Stimulated activated CD4-positive, alpha-beta T cell treated with anti-CD3 and anti-CD28 coated beads, Interleukin-1b, Interleukin-23, amount 100 ng/mL, for 1 hour (primary cell): ENCODE measurements around the gene MORC3.
"Not testable (repeated sequence)": the region's sequence is repeated elsewhere in the genome, so short reads cannot be mapped to it uniquely, and the experiment has no call there.

ENCODE experiments used
- DNase-seq, 2 donors: peaks; one replicate each; pipeline ENCODE4 v3.0.0-alpha.2; 2020; ENCODE audit warnings: low read depth in 2 of 2

The MORC3 gene

DNA sequence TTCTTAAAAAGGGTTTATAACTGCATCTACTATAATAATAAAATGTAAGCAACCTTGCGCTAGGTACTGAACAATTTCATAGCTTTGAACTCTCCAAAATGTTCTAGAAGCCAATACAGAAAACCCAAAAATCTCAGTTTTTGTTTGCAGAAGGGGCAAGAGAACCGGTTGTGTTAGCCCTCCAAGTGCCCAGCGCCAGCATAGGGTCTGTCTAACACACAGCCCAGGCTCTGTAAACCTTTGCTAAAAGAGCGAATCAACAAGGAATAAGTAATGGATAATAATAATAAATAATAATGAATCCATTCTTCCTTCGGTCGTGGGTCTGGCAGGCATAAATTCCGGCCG lies 64.9 kb downstream of the MORC3 start:
- DNase-seq: no peak

DNA sequence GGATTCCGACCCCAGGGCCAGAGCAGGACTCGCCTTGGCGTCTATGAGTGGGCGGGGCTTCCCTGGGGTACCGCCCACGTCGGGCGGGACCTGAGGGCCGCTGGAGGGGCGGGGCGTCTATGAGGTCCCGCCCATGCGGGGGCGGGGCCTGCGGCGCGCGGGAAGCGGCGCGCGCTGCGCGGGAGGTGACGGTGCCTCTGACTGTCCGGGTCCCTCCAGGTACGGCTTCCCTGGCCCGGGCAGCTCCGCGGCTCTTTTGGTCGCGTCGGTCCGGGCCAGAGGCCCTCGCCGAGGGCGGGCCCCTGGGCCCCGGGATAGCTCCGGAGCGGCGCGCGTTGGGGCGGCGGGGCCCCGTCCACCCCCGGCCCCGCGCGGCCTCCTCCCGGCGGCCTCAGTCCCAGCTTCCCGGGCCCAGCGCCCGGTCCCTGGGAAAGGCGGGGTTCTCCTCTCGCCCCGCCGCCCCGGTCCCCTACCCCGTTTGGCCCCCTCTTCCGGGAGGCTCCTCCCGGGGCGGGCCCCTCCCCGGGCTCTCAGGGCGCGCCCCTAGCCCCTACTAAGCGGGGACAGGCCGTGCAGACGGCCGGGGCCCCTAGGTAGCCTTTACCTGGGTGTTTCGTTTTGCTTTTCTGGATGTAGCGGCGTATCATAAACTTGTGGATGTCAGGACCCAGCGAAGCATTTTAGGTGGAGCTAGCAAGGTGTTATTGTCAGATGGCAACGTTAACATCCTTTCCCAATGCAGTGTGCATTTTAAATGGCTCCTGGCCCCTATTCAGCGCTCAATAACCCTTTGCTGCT lies 65.4 kb downstream of the MORC3 start, which contains the start of gene CHAF1B:
TSS of gene CHAF1B (plus strand) at position 160 of the 798 bp plus-strand sequence. CDS start 745 bp downstream, outside the sequence.
- peak; percentile 62 to 79 for DNase-seq

DNA sequence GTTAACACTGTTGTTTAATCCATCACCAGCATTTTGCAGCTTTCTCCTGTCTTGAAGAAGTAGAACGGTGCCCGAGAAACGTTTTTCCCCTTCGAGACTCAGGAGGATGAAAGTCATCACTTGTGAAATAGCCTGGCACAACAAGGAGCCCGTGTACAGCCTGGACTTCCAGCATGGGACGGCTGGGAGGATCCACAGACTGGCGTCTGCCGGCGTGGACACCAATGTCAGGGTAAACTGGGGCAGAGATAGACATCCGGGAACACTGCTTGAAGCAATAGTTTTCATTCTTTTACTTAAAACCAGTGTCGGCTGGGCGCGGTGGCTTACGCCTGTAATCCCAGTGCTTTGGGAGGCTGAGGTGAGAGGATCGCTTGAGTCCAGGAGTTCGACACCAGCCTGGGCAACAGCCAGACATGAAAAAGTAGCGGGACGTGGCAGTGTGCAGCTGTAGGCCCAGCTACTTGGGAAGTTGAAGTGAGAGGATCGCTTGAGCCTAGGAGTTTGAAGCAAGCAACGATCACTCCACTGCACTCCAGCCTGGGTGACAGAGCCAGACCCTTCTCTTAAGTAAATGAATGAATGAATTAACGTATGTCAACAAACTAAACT lies 66.1 kb downstream of the MORC3 start:
- DNase-seq: no peak

DNA sequence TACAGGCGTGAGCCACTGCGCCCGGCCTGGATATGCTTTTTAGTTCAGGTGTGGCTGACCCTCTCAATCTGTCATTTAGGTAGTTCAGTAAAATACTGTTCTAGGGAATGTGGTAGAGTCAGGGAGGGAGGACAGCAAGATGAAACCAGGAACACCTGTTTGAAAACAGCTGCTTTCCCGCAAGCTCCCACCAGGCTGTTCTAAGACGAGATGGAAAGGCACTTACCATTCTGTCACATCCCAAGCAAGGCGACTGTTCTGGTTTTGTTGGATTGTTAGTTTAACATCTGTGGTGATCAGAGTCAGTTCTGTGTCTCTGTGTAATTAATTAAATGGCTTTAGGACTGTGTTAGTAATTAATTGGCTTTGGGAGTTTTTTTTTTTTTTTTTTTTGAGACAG lies 68.1 kb downstream of the MORC3 start:
- DNase-seq: no peak

DNA sequence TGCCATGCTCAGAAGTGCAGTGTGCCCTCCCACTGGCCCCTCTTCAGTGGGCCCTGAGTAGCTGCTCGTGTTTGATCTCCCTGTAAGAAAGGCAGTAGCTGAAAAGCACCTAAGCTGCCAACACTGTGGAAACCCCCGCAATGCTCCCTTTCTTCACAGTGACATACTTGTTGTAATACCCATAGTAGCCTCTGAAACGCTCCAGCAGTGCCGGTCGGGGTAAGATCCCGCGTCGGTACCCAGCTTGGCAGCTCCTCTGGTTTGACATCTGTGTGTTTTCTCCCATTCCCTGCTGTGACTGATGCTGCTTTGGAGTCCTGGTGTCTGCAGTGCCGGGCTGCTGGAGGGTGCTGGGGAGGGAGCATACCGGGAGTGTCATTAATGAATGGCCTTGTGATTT lies 68.8 kb downstream of the MORC3 start:
- DNase-seq: no peak

DNA sequence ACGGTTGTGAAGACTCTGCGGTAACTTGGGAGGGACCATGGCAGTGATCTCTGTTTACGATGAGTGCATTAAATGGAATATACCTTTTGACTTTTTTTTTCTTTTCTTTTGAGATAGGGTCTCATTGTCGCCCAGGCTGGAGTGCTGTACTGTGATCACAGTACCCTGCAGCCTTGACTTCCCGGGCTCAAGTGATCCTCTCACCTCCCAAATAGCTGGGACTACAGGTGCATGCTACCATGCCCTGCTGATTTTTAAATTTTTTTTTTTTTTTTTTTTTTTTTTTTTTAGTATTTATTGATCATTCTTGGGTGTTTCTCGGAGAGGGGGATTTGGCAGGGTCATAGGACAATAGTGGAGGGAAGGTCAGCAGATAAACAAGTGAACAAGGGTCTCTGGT lies 71.7 kb downstream of the MORC3 start:
- not testable (repeated sequence) for DNase-seq

DNA sequence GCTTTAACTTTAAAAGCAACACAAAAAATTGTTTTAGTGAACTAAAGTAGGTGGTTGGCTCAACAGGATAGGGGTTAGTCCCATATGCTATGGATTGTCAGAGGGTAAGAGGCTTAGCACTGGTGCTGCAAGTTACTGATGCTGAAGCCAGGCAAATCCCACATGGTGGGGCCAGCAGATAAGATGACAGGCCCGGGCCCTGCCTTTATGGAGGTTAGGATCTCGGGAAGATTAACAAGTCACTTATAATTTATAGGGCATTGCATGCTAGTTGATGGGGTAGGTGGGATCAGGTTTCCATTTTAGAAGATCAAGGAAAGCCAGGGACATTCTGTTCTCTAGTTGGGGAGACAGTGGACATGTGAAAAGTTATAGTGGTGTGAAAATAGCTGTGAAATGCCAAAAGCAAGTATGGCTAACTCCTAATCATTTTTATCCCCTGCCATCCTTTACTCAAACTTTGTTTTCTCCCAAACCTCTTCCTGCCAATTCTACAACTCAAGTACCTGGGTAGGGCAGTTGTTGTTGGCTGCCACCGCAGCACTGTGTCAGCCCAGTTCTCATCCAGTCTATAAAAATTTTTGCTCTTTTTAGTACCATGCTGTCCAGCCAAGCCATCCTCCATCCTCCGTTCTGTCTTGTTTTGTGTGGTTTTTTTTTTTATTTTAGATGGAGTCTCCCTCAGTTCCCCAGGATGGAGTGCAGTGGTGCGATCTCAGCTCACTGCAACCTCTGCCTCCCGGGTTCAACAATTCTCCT lies 75.5 kb downstream of the MORC3 start:
- no peak for DNase-seq

DNA sequence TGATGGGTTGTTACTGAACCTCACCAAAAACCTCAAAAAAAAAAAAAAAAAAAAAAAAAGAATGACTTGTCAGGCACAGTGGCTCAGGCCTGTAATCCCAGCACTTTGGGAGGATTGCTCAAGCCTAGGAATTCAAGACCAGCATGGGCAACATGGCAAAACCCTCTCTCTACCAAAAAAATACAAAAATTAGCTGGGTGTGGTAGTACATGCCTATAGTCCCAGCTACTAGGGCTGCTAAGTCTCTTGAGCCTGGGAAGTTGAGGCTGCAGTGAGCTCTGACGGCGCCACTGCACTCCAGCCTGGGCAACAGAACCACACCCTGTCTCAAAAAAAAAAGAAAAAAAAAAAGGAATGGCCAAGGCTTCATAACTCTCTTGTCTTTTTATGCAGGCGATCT lies 76.3 kb downstream of the MORC3 start:
- no peak for DNase-seq

DNA sequence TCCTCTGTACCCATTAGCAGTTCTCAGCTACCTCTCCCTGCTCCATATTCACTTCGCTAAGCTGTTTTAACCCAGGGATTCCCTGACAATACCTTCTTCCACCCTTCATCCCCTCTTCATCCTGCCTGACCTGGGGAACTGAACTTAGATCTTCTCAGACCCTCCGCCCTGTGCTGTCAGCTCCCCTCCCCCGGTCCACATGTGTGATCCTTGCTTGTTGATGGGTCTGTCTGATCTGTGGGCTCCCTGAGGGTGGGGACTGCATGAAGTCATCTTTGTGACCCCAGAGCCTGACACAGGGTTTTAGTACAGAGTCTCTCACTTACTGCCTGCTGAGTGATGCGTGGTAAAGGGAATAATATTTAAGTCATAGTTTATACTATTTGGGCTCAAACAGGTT lies 77.0 kb downstream of the MORC3 start:
- DNase-seq: no peak

DNA sequence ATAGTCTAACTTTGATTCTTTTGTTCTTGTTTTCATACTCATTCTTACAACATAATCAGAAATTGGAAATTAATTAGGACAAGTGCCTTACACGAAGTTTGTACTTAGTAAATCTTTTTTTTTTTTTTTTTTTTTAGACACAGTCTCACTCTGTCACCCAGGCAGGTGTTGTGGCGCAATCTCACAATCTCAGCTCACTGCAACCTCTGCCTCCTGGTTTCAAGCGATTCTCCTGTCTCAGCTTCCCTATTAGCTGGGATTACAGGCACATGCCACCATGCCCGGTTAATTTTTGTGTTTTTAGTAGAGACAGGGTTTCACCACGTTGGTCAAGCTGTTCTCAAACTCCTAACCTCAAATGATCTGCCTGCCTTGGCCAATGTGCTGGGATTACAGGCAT lies 77.6 kb downstream of the MORC3 start:
- no peak for DNase-seq

DNA sequence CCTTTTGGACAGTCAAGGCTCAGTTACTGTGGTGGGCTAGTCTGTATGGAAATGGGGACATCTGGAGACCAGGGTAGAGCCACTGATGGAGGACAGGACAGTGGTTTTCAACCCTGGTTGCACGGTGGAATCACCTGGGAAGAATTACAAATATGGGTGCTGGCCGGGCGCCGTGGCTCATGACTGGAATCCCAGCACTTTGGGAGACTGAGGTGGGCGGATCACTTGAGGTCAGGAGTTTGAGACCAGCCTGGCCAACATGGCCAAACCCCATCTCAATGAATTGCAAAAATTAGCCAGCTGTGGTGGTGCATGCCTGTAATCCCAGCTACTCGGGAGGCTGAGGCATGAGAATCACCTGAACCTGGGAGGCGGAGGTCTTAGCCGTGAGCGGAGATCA lies 79.7 kb downstream of the MORC3 start:
- not testable (repeated sequence) for DNase-seq

DNA sequence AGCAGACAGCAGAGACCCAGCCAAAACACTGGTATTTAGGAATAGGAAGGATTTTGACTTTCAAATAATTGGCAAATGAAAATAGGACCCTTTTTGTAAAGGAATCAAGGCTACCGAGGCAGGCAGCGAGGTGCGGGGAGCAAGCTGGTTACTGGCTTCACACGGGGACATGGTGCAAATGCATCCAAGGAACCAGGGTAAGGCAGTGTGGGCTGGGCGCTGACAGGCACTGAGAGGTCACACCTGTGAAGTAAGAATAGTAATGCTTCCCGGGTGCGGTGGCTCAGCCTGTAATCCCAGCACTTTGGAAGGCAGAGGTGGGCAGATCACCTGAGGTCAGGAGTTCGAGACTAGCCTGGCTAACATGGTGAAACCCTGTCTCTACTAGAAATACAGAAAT lies 80.7 kb downstream of the MORC3 start:
- DNase-seq: no peak

DNA sequence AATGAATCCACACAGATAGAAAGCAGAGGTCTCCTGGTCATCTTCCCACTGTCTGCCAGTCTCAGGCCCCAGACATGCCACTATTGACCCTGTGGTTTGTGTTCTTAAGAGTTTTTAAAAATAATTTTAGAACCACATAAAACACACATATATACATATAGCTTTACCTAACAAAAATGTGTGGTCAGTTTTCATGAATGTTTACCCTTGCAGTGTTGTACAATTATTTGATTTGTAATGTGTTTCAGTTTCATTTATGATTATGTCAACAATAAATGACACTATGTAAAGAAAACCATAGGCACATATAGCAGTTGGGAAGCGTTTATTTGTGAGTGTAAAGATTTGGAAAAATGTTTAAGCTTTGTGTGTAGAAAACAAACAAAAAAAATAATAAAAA lies 82.3 kb downstream of the MORC3 start:
- DNase-seq: no peak

DNA sequence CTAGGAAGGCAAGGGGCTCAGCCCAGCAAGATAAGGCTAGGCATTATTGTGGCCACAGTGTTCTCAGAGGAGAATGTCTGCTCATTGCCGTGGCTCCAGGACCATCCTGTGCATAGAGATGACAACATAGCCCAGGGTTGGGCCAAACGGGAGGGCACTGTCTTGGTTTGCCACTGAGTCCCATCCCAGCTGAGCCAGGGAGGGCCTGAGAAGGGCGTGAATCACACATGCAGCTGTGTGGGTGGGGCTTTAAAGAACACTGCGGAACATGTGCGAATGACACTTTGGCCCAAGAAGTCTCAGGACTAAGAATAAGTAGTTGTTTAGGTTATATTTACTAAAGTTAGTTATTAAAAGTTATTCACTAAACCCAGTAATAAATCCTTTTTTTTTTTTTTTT lies 83.7 kb downstream of the MORC3 start:
- no peak for DNase-seq

DNA sequence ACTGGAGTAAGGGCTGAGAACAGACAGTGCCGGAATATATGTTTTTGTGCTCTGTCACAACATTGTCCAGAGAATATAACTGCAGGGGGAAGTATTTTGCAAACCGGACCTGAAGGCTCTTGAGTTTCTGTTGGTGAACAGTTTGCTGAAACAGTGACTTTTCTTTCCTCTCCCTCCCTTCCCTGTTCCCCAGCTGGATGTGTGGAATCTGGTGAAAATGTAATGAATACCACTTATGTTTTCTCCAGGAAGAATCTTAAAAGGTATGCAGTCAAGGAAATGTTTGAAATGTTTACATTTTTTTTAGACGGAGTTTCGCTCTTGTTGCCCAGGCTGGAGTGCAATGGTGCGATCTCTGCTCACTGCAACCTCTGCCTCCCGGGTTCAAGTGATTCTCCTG lies 88.6 kb downstream of the MORC3 start:
- no peak for DNase-seq

DNA sequence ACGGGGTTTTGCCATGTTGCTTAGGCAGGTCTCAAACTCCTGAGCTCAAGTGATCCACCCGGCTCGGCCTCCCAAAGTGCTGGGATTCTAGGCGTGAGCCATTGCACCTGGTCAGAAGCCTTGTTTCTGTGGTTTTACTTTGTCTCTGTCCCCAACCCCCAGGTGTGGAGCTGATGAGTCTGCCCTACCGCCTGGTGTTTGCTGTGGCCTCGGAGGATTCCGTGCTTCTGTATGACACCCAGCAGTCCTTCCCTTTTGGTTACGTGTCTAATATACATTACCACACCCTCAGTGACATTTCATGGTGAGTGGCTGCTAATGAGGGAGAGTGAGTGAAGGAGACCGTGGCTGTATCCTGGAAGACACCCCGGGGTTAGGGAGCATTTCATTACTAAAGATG lies 91.3 kb downstream of the MORC3 start:
- no peak for DNase-seq

DNA sequence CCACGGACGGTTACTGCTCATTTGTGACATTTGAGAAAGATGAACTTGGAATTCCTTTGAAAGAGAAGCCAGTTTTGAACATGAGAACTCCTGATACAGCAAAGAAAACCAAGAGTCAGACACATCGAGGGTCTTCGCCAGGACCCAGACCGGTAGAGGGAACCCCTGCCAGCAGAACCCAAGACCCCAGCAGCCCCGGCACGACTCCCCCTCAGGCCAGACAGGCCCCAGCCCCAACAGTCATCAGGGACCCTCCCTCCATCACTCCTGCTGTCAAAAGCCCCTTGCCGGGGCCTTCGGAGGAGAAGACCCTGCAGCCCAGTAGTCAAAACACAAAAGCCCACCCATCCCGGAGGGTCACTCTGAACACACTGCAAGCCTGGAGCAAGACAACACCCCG lies 92.9 kb downstream of the MORC3 start:
- DNase-seq: no peak

DNA sequence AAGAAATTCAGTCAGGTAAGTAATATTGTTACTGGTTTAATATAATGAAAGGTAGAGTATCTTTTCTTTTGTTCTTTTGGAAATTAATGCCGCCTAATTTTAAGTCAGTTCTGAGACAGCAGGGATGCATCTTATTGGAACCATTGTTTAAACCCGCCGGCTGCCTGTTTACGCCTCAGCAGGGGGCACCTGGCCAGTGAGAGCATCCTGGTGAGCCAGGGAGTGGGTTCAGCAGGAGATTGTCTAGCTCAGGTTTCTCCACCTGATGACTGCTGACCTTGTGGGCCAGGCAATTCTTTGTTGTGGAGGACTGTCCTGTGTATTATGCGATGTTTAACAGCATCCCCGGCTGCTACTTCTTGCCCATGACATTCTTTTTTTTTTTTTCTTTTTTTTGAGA lies 95.4 kb downstream of the MORC3 start:
- DNase-seq: no peak

DNA sequence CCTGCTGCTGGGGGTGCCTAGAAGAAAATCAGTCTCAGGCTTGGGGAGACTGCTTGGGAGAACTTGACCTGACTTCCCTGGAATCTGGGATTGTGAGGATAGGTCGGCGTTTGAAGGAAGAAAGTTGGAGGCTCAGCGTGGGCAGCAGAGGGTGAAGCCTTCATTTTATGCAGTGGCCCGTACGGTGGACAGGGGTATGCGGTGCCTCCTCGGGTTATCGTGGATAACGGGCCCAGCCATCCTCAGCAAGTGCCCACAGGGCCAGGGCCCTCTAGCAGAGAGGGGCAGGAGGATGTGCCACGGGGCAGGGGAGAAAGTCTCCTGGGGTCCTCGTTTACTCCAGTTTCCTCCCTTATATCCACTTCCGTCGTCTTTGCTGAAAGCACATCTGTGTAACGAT lies 99.2 kb downstream of the MORC3 start:
- no peak for DNase-seq

DNA sequence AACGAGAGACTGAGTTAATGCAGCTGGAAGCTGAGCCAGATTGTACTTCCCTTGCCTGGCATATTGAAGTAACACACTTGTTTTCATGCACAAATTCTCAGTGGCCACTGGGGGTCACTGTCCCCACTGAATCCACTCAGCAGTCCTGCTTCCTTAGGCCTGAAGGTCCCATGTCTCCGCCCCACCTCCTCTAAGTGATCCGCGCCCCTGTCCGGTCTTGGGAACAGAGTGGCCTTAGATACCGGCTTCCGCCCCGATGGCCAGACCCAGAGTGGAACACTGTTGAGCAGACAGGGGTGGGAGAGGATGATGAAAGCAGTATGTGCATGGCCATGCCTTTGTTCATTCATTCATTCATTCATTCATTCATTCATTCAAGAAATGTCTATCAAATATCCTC lies 100.0 kb downstream of the MORC3 start:
- DNase-seq: peak in 1 of 2 donors; percentile 14

DNA sequence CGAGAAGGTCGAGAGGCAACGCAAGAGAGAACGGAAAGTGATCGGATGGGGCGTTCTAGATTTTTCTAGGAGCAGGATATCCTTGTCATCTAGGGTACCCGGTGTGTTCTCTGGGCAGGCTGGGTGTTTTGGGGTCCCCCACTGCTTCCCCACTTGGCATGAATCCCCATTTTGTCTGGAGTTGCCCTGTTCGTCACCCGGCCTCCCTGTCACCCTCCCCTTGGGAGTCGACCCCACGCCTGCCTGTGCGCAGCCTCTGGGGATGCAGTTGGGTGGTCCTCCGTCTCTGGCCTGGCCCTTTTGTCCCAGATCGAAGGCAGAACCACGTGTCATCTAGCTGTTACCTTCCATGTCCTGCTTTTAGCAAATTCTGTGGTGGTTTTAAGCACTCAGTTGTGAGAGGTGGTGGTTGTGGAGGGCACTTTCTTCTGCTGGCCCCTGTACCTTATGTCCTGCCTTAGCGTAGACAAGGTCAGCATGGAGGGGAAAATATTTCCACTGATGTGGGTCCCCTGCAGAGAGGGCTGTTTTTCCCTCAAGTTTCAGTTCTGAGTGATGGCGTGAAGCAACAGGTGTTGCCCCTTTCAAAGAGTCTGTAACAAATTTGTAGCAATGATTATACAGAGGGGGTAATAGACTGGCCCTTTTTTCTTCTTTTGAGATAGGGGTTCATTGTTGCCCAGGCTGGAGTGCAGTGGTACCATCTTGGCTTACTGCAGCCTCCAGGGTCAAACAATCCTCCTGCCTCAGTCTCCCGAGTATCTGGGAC lies 100.8 kb downstream of the MORC3 start:
- no peak for DNase-seq
